T-helper 1 cell treated with Interleukin-12 subunit alpha and Interleukin-12 subunit beta and Interleukin-4 antibody, amounts not matched to agents 30 ng/mL and 1 ng/mL, for 36 hours (primary cell): ENCODE data around the gene HADHA. TPM values are rescaled to one million over a fixed set of nuclear protein-coding genes. Genes with fewer than 3 reads are reported as not detected.
"Not testable (repeated sequence)": the region's sequence is repeated elsewhere in the genome, so short reads cannot be mapped to it uniquely, and the experiment has no call there.

Experiments
- intact Hi-C: fragments of 100-400 bp; cut with micrococcal nuclease; formaldehyde crosslinking; loops from one replicate; pipeline ENCODE4 v1.15.1; 2024
- total RNA-seq: library from RNA; stranded (reverse); gene quantifications from 2 replicates; pipeline ENCODE4 v1.2.3, GENCODE V29; 2022

Gene HADHA
- total RNA-seq: 101 and 105 TPM in 2 replicates

GRCh38 chr2:26244309-26245230 lies at the start of gene HADHA, which contains the start of gene HADHB:
Gene HADHA, minus strand, starts transcription at chr2:26244632. Its CDS starts 36 bp downstream, at chr2:26244596.
Gene HADHB, plus strand, starts transcription at chr2:26244939. Its CDS starts 9,316 bp downstream, at chr2:26254255.
- intact Hi-C loops: loop anchor here (1.0 to 10.0 kb wide), 12 partner anchors 55 to 810 kb away; partner anchors contain the start of genes AGBL5, ASXL2, GAREM2 and KIF3C

- intact Hi-C loops: no loop called here
These were observed 48.2 kb upstream of the HADHA start for GRCh38 chr2:26292646-26293045.

GRCh38 chr2:26290001-26290400 lies 45.6 kb upstream of the HADHA start:
- intact Hi-C loops: no loop called here

GRCh38 chr2:26285931-26286330 lies 41.5 kb upstream of the HADHA start:
- intact Hi-C loops: no loop called here

GRCh38 chr2:26284132-26284531 lies 39.7 kb upstream of the HADHA start:
- intact Hi-C loops: no loop called here

GRCh38 chr2:26283606-26284005 lies 39.2 kb upstream of the HADHA start:
- intact Hi-C loops: no loop called here

GRCh38 chr2:26281226-26281625 lies 36.8 kb upstream of the HADHA start:
- intact Hi-C loops: no loop called here

- intact Hi-C loops: no loop called here
These were observed 35.5 kb upstream of the HADHA start for GRCh38 chr2:26279886-26280285.

- intact Hi-C loops: no loop called here
These were observed 32.2 kb upstream of the HADHA start for GRCh38 chr2:26276484-26277227.

- intact Hi-C loops: no loop called here
These were observed 29.7 kb upstream of the HADHA start for GRCh38 chr2:26274058-26274613.

- intact Hi-C loops: no loop called here
These were observed 29.1 kb upstream of the HADHA start for GRCh38 chr2:26273501-26273900.

- intact Hi-C loops: no loop called here
These were observed 25.9 kb upstream of the HADHA start for GRCh38 chr2:26270373-26270772.

GRCh38 chr2:26269571-26270158 lies 25.2 kb upstream of the HADHA start:
- intact Hi-C loops: no loop called here

GRCh38 chr2:26268670-26269385 lies 24.4 kb upstream of the HADHA start:
- intact Hi-C loops: not testable (repeated sequence)

GRCh38 chr2:26268213-26268612 lies 23.8 kb upstream of the HADHA start:
- intact Hi-C loops: no loop called here

- intact Hi-C loops: not testable (repeated sequence)
These were observed 14.4 kb upstream of the HADHA start for GRCh38 chr2:26258836-26259235.

- intact Hi-C loops: no loop called here
These were observed 11.4 kb upstream of the HADHA start for GRCh38 chr2:26255759-26256384.

- intact Hi-C loops: no loop called here
These were observed 7.5 kb upstream of the HADHA start for GRCh38 chr2:26251893-26252292.

- intact Hi-C loops: loop anchor here (2.0 to 10.0 kb wide), 5 partner anchors 77 to 805 kb away; partner anchors contain the start of genes AGBL5, GAREM2 and KIF3C
These were observed 5.2 kb upstream of the HADHA start for GRCh38 chr2:26249625-26250024.

- intact Hi-C loops: loop anchor here (5.0 to 10.0 kb wide), 4 partner anchors 75 to 808 kb away; partner anchors contain the start of genes AGBL5, GAREM2 and KIF3C
These were observed 2.4 kb upstream of the HADHA start for GRCh38 chr2:26246818-26247217.
